BE2C (cell line): ENCODE data around the gene PLXND1.
"Not testable (repeated sequence)": the region's sequence is repeated elsewhere in the genome, so short reads cannot be mapped to it uniquely, and the experiment has no call there.

ENCODE experiments used
- DNase-seq: peaks from one replicate; pipeline ENCODE4 v3.0.0-alpha.2; 2020
- H3K27me3 ChIP-seq: fragments of 250-450 bp; sonication (Bioruptor Pico); 2 replicates; pipeline ENCODE4 v1.5.1; 2020; ENCODE audit warnings: mild to moderate bottlenecking
- H3K36me3 ChIP-seq: fragments of 250-450 bp; sonication (Bioruptor Pico); 2 replicates; pipeline ENCODE4 v1.5.1; 2020; ENCODE audit warnings: mild to moderate bottlenecking
- H3K4me1 ChIP-seq: fragments of 250-450 bp; sonication (Bioruptor Pico); 2 replicates; pipeline ENCODE4 v1.5.1; 2020
- H3K4me3 ChIP-seq: 2 replicates; pipeline ENCODE4 v1.5.1; 2011; ENCODE audit warnings: low read depth, low read length
- H3K9me3 ChIP-seq: fragments of 250-450 bp; sonication (Bioruptor Pico); 2 replicates; pipeline ENCODE4 v1.5.1; 2020
- CTCF ChIP-seq: IDR thresholded peaks from 2 replicates; pipeline ENCODE4 v1.5.1; 2012; ENCODE audit warnings: mild to moderate bottlenecking, low read depth, low read length

PLXND1 gene

GRCh38 chr3:129552287-129553050, 54.0 kb downstream of the PLXND1 start:
- Histone ChIP-seq H3K36me3 (peaks cover 5% of the 10 kb centered on the region; the same call in 1 of the 2 replicates), H3K4me1 (peaks cover 29% of the 10 kb centered on the region), H3K27me3 (no peaks in the 10 kb centered on the region), H3K9me3 (no peaks in the 10 kb centered on the region), H3K4me3 (no peak overlapping the region)
- no peak for TF ChIP-seq CTCF
- DNase-seq, result peak; percentile 29

- no peak for DNase-seq
- Histone ChIP-seq H3K36me3 (no peaks in the 10 kb centered on the region), H3K27me3 (no peaks in the 10 kb centered on the region), H3K4me1 (peaks cover 20% of the 10 kb centered on the region), H3K9me3 (no peaks in the 10 kb centered on the region), H3K4me3 (no peak overlapping the region)
- no peak for TF ChIP-seq CTCF
These were observed 56.7 kb downstream of the PLXND1 start for GRCh38 chr3:129549805-129550204.

GRCh38 chr3:129549006-129549800, 57.3 kb downstream of the PLXND1 start:
- TF ChIP-seq CTCF, result no peak
- peaks cover 14% of the 10 kb centered on the region for H3K4me1 ChIP-seq
- no peak for DNase-seq
- no peaks in the 10 kb centered on the region for H3K36me3 ChIP-seq
- H3K27me3 ChIP-seq, result no peaks in the 10 kb centered on the region
- H3K9me3 ChIP-seq, result no peaks in the 10 kb centered on the region
- H3K4me3 ChIP-seq, result no peak overlapping the region

GRCh38 chr3:129548104-129548965, 58.1 kb downstream of the PLXND1 start:
- Histone ChIP-seq H3K36me3 (no peaks in the 10 kb centered on the region), H3K4me1 (peaks cover 6% of the 10 kb centered on the region; the same call in 1 of the 2 replicates), H3K4me3 (no peak overlapping the region), H3K9me3 (no peaks in the 10 kb centered on the region), H3K27me3 (no peaks in the 10 kb centered on the region)
- no peak for TF ChIP-seq CTCF
- DNase-seq, result no peak

GRCh38 chr3:129547241-129547640, 59.2 kb downstream of the PLXND1 start:
- H3K4me3 ChIP-seq, result no peak overlapping the region
- DNase-seq, result no peak

GRCh38 chr3:129545951-129546350, 60.5 kb downstream of the PLXND1 start:
- not testable (repeated sequence) for H3K27me3 ChIP-seq, H3K4me3 ChIP-seq, DNase-seq, H3K4me1 ChIP-seq, H3K9me3 ChIP-seq, H3K36me3 ChIP-seq

More at GRCh38 chr3:129547241-129547640, 59.2 kb downstream of the PLXND1 start:
- no peaks in the 10 kb centered on the region for H3K36me3 ChIP-seq
- no peaks in the 10 kb centered on the region for H3K9me3 ChIP-seq
- no peak for TF ChIP-seq CTCF
- no peaks in the 10 kb centered on the region for H3K27me3 ChIP-seq
- H3K4me1 ChIP-seq, result no peaks in the 10 kb centered on the region
